DOHH2 (cell line): ENCODE measurements around the gene PIRT.

ENCODE experiments used
- EZH2phosphoT487 ChIP-seq: fragments of 200-600 bp; sonication (generic); IDR thresholded peaks from 2 replicates; pipeline ENCODE4 v1.6.1; 2017; ENCODE audit warnings: borderline replicate concordance, mild to moderate bottlenecking, antibody characterized with exemption, low read length, moderate library complexity, mixed read lengths
- TF ChIP-seq, protein P1 (sequence below): fragments of 200-600 bp; sonication (generic); IDR thresholded peaks from one replicate; pipeline ENCODE4 v1.5.1; 2014; ENCODE audit warnings: antibody characterized with exemption, mild to moderate bottlenecking, low read depth, low read length; ENCODE audit not compliant: poor library complexity, severe bottlenecking

- TF ChIP-seq, protein P1, sequence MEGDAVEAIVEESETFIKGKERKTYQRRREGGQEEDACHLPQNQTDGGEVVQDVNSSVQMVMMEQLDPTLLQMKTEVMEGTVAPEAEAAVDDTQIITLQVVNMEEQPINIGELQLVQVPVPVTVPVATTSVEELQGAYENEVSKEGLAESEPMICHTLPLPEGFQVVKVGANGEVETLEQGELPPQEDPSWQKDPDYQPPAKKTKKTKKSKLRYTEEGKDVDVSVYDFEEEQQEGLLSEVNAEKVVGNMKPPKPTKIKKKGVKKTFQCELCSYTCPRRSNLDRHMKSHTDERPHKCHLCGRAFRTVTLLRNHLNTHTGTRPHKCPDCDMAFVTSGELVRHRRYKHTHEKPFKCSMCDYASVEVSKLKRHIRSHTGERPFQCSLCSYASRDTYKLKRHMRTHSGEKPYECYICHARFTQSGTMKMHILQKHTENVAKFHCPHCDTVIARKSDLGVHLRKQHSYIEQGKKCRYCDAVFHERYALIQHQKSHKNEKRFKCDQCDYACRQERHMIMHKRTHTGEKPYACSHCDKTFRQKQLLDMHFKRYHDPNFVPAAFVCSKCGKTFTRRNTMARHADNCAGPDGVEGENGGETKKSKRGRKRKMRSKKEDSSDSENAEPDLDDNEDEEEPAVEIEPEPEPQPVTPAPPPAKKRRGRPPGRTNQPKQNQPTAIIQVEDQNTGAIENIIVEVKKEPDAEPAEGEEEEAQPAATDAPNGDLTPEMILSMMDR: no peak
- no peak for TF ChIP-seq EZH2phosphoT487
These were observed 16.1 kb downstream of the PIRT start for GRCh38 chr17:10821770-10822169.
